ENCODE results near the gene PHF20.
"Not testable (repeated sequence)": the region's sequence is repeated elsewhere in the genome, so short reads cannot be mapped to it uniquely, and the experiment has no call there.

PHF20 gene

GRCh38 chr20:35742741-35743523, 28.9 kb upstream of the PHF20 start:
- Histone ChIP-seq H3K4me2 (ENCODE audit: low read length) (peak overlapping the region; percentile 89), H3K4me1 (ENCODE audit: control insufficient read depth, insufficient read depth, low read length) (peaks cover 24% of the 10 kb centered on the region), H3K27me3 (ENCODE audit: control insufficient read depth, insufficient read depth, low read length) (no peaks in the 10 kb centered on the region), H3K9ac (ENCODE audit: low read depth, low read length) (peak overlapping the region; percentile 98), H3K36me3 (ENCODE audit: insufficient read depth, low read length) (peaks cover 32% of the 10 kb centered on the region), H3K9me3 (replicated peaks; ENCODE audit: low read length) (no peaks in the 10 kb centered on the region), H3K4me3 (ENCODE audit: low read length) (peak overlapping the region; percentile 80)

- H3K4me3 ChIP-seq (ENCODE audit: low read length): no peak overlapping the region
- H3K4me1 ChIP-seq (ENCODE audit: control insufficient read depth, insufficient read depth, low read length): peaks cover 17% of the 10 kb centered on the region
- no peaks in the 10 kb centered on the region for H3K9me3 ChIP-seq (replicated peaks; ENCODE audit: low read length)
- no peaks in the 10 kb centered on the region for H3K27me3 ChIP-seq (ENCODE audit: control insufficient read depth, insufficient read depth, low read length)
- H3K36me3 ChIP-seq (ENCODE audit: insufficient read depth, low read length): peaks cover 22% of the 10 kb centered on the region
- peak overlapping the region; percentile 98 for H3K9ac ChIP-seq (ENCODE audit: low read depth, low read length)
- no peak overlapping the region for H3K4me2 ChIP-seq (ENCODE audit: low read length)
Observed at GRCh38 chr20:35743693-35744491, 27.9 kb upstream of the PHF20 start.

GRCh38 chr20:35744492-35744841, 27.3 kb upstream of the PHF20 start:
- not testable (repeated sequence) for H3K9ac ChIP-seq (ENCODE audit: low read depth, low read length); H3K4me3 ChIP-seq (ENCODE audit: low read length)

GRCh38 chr20:35750611-35751010, 21.2 kb upstream of the PHF20 start:
- H3K36me3 ChIP-seq (ENCODE audit: insufficient read depth, low read length): no peaks in the 10 kb centered on the region
- peaks cover 11% of the 10 kb centered on the region for H3K27me3 ChIP-seq (ENCODE audit: control insufficient read depth, insufficient read depth, low read length)
- H3K4me3 ChIP-seq (ENCODE audit: low read length): no peak overlapping the region
- no peak overlapping the region for H3K4me2 ChIP-seq (ENCODE audit: low read length)
- no peak overlapping the region for H3K9ac ChIP-seq (ENCODE audit: low read depth, low read length)
- H3K9me3 ChIP-seq (replicated peaks; ENCODE audit: low read length): no peaks in the 10 kb centered on the region
- no peaks in the 10 kb centered on the region for H3K4me1 ChIP-seq (ENCODE audit: control insufficient read depth, insufficient read depth, low read length)

More at GRCh38 chr20:35744492-35744841, 27.3 kb upstream of the PHF20 start:
- peaks cover 12% of the 10 kb centered on the region for H3K4me1 ChIP-seq (ENCODE audit: control insufficient read depth, insufficient read depth, low read length)
- not testable (repeated sequence) for H3K27me3 ChIP-seq (ENCODE audit: control insufficient read depth, insufficient read depth, low read length); H3K4me2 ChIP-seq (ENCODE audit: low read length); H3K9me3 ChIP-seq (replicated peaks; ENCODE audit: low read length)
- H3K36me3 ChIP-seq (ENCODE audit: insufficient read depth, low read length): peaks cover 17% of the 10 kb centered on the region

GRCh38 chr20:35756404-35756803, 15.4 kb upstream of the PHF20 start:
- no peak overlapping the region for H3K4me2 ChIP-seq (ENCODE audit: low read length)
- H3K27me3 ChIP-seq (ENCODE audit: control insufficient read depth, insufficient read depth, low read length): no peaks in the 10 kb centered on the region
- peaks cover 12% of the 10 kb centered on the region for H3K4me1 ChIP-seq (ENCODE audit: control insufficient read depth, insufficient read depth, low read length)
- no peaks in the 10 kb centered on the region for H3K9me3 ChIP-seq (replicated peaks; ENCODE audit: low read length)
- H3K36me3 ChIP-seq (ENCODE audit: insufficient read depth, low read length): no peaks in the 10 kb centered on the region
- no peak overlapping the region for H3K4me3 ChIP-seq (ENCODE audit: low read length)
- H3K9ac ChIP-seq (ENCODE audit: low read depth, low read length): no peak overlapping the region

GRCh38 chr20:35757098-35757705, 14.6 kb upstream of the PHF20 start:
- Histone ChIP-seq H3K4me1 (ENCODE audit: control insufficient read depth, insufficient read depth, low read length) (peaks cover 12% of the 10 kb centered on the region), H3K27me3 (ENCODE audit: control insufficient read depth, insufficient read depth, low read length) (no peaks in the 10 kb centered on the region), H3K9ac (ENCODE audit: low read depth, low read length) (peak overlapping the region; percentile 15), H3K9me3 (replicated peaks; ENCODE audit: low read length) (no peaks in the 10 kb centered on the region), H3K4me2 (ENCODE audit: low read length) (no peak overlapping the region), H3K36me3 (ENCODE audit: insufficient read depth, low read length) (no peaks in the 10 kb centered on the region), H3K4me3 (ENCODE audit: low read length) (no peak overlapping the region)

- peaks cover 12% of the 10 kb centered on the region for H3K4me1 ChIP-seq (ENCODE audit: control insufficient read depth, insufficient read depth, low read length)
Observed at GRCh38 chr20:35761548-35761947, 10.3 kb upstream of the PHF20 start.

GRCh38 chr20:35762461-35762860, 9.4 kb upstream of the PHF20 start:
- H3K27me3 ChIP-seq (ENCODE audit: control insufficient read depth, insufficient read depth, low read length): no peaks in the 10 kb centered on the region
- no peaks in the 10 kb centered on the region for H3K36me3 ChIP-seq (ENCODE audit: insufficient read depth, low read length)
- no peak overlapping the region for H3K4me3 ChIP-seq (ENCODE audit: low read length)
- no peak overlapping the region for H3K9ac ChIP-seq (ENCODE audit: low read depth, low read length)
- H3K4me2 ChIP-seq (ENCODE audit: low read length): no peak overlapping the region
- H3K9me3 ChIP-seq (replicated peaks; ENCODE audit: low read length): no peaks in the 10 kb centered on the region
- H3K4me1 ChIP-seq (ENCODE audit: control insufficient read depth, insufficient read depth, low read length): peaks cover 6% of the 10 kb centered on the region

More at GRCh38 chr20:35761548-35761947, 10.3 kb upstream of the PHF20 start:
- H3K4me2 ChIP-seq (ENCODE audit: low read length); H3K27me3 ChIP-seq (ENCODE audit: control insufficient read depth, insufficient read depth, low read length); H3K36me3 ChIP-seq (ENCODE audit: insufficient read depth, low read length); H3K9ac ChIP-seq (ENCODE audit: low read depth, low read length); H3K9me3 ChIP-seq (replicated peaks; ENCODE audit: low read length); H3K4me3 ChIP-seq (ENCODE audit: low read length): not testable (repeated sequence)

DNA sequence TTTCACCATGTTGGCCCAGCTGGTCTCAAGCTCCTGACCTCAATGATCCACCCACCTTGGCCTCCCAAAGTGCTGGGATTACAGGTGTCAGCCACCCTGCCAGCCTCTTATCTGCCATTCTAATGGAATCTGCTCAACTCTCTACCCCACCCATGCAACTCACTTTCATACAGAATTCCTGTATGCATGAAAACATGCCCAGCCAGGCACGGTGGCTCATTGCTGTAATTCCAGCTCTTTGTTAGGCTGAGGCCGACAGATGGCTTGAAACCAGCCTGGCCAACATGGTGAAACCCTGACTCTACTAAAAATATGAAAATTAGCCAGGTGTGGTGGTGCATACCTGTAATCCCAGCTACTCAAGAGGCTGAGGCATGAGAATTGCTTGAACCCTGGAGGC, 6.9 kb upstream of the PHF20 start:
- not testable (repeated sequence) for H3K4me2 ChIP-seq (ENCODE audit: low read length); H3K4me3 ChIP-seq (ENCODE audit: low read length); H3K9me3 ChIP-seq (replicated peaks; ENCODE audit: low read length); H3K9ac ChIP-seq (ENCODE audit: low read depth, low read length); H3K36me3 ChIP-seq (ENCODE audit: insufficient read depth, low read length); H3K27me3 ChIP-seq (ENCODE audit: control insufficient read depth, insufficient read depth, low read length)
- H3K4me1 ChIP-seq (ENCODE audit: control insufficient read depth, insufficient read depth, low read length): peaks cover 18% of the 10 kb centered on the region

DNA sequence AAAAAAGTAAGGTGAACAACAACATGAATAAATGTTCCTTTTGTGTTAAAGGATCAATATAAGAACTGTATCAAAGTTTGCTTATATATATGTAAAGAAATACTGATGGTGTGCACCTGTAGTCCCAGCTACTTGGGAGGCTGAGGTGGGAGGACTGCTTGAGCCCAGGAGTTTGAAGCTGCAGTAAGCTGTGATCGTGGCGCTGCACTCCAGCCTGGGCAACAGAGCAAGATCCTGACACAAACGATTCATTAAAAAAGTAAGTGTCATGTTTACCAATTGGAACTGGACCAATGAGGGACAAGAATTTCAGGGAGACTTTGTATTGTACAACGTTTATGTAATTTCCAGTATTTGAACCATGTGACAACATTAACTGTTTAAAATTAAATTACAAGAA, 5.0 kb upstream of the PHF20 start:
- H3K4me1 ChIP-seq (ENCODE audit: control insufficient read depth, insufficient read depth, low read length): peaks cover 22% of the 10 kb centered on the region
- no peak overlapping the region for H3K9ac ChIP-seq (ENCODE audit: low read depth, low read length)
- no peak overlapping the region for H3K4me3 ChIP-seq (ENCODE audit: low read length)
- H3K27me3 ChIP-seq (ENCODE audit: control insufficient read depth, insufficient read depth, low read length): no peaks in the 10 kb centered on the region
- H3K36me3 ChIP-seq (ENCODE audit: insufficient read depth, low read length): no peaks in the 10 kb centered on the region
- H3K9me3 ChIP-seq (replicated peaks; ENCODE audit: low read length): no peaks in the 10 kb centered on the region
- H3K4me2 ChIP-seq (ENCODE audit: low read length): no peak overlapping the region

DNA sequence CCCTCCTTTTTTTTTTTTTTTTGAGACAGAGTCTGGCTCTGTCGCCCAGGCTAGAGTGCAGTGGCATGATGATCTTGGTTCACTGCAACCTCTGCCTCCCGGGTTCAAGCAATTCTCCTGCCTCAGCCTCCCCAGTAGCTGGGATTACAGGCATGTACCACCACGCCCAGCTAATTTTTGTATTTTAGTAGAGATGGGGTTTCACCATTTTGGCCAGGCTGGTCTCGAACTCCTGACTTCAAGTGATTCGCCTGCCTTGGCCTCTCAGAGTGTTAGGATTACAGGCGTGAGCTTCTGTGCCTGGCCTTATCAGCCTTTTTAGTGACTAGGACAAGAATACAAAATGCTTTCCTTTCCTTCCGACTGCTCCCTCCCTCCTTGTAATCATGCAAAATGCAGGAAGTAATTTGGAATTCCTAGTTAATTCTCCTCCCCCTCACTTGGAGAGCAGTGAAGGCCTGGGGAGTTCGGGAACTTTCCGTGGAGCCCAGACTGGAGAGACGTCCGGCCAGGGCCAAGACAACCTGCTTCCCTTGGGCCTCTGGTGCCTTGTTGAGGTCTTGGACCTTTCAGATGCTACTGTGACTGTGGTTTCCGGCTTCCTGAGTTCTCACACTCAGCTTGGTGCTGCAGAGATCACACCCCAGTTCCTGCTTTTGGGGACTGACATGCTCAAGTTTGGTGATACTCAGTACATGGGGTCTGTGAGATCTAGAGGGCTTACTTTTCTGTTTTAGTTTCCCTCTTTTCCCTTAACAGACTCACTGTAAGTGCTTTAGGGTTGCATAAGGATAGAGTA, 3.9 kb upstream of the PHF20 start:
- H3K9ac ChIP-seq (ENCODE audit: low read depth, low read length): no peak overlapping the region
- no peak overlapping the region for H3K4me2 ChIP-seq (ENCODE audit: low read length)
- H3K36me3 ChIP-seq (ENCODE audit: insufficient read depth, low read length): no peaks in the 10 kb centered on the region
- H3K9me3 ChIP-seq (replicated peaks; ENCODE audit: low read length): no peaks in the 10 kb centered on the region
- no peaks in the 10 kb centered on the region for H3K27me3 ChIP-seq (ENCODE audit: control insufficient read depth, insufficient read depth, low read length)
- peaks cover 25% of the 10 kb centered on the region for H3K4me1 ChIP-seq (ENCODE audit: control insufficient read depth, insufficient read depth, low read length)
- H3K4me3 ChIP-seq (ENCODE audit: low read length): no peak overlapping the region

All from skeletal muscle satellite cell (primary cell).